OCI-LY1 (cell line): ENCODE data around the gene RBMS1.

Experiments used
- H2AFZ ChIP-seq: fragments of 200-600 bp; sonication (generic), shearing (Covaris generic); 2 replicates; pipeline ENCODE4 v1.6.0; 2014; ENCODE audit warnings: antibody characterized with exemption, mild to moderate bottlenecking, low read length
- H3F3A ChIP-seq: fragments of 200-600 bp; sonication (generic), shearing (Covaris generic); 2 replicates; pipeline ENCODE4 v1.6.0; 2014; ENCODE audit warnings: mild to moderate bottlenecking, antibody characterized with exemption, low read length, moderate library complexity; ENCODE audit not compliant: insufficient read depth
- H3K27ac ChIP-seq: fragments of 200-600 bp; sonication (generic); 2 replicates; pipeline ENCODE4 v1.5.1; 2014; ENCODE audit warnings: low read length, mixed run types, mild to moderate bottlenecking, low read depth; ENCODE audit not compliant: poor library complexity, severe bottlenecking
- H3K27me3 ChIP-seq: fragments of 200-600 bp; sonication (generic); 2 replicates; pipeline ENCODE4 v1.6.0; 2014; ENCODE audit warnings: antibody characterized with exemption, mild to moderate bottlenecking, low read length, moderate library complexity; ENCODE audit not compliant: insufficient read depth
- H3K36me3 ChIP-seq: fragments of 200-600 bp; sonication (generic); 2 replicates; pipeline ENCODE4 v1.6.1; 2014; ENCODE audit warnings: mild to moderate bottlenecking, antibody characterized with exemption, low read length, moderate library complexity, mixed read lengths; ENCODE audit not compliant: insufficient read depth
- H3K4me1 ChIP-seq: fragments of 200-600 bp; sonication (generic); 2 replicates; pipeline ENCODE4 v1.5.1; 2014; ENCODE audit warnings: mild to moderate bottlenecking, low read length, moderate library complexity; ENCODE audit not compliant: insufficient read depth, severe bottlenecking
- H3K4me2 ChIP-seq: fragments of 200-600 bp; sonication (generic), shearing (Covaris generic); 2 replicates; pipeline ENCODE4 v1.6.1; 2014; ENCODE audit warnings: low read length
- H3K4me3 ChIP-seq: fragments of 200-600 bp; sonication (generic); 2 replicates; pipeline ENCODE4 v1.5.1; 2014; ENCODE audit warnings: low read length, low read depth, mild to moderate bottlenecking, mixed read lengths; ENCODE audit not compliant: poor library complexity, severe bottlenecking
- H3K79me2 ChIP-seq: fragments of 200-600 bp; shearing (Covaris generic); 2 replicates; pipeline ENCODE4 v1.6.1; 2016; ENCODE audit warnings: mixed run types, low read length, mixed read lengths; ENCODE audit not compliant: insufficient read depth
- H3K9ac ChIP-seq: fragments of 200-600 bp; sonication (generic), shearing (Covaris generic); 2 replicates; pipeline ENCODE4 v1.6.1; 2014; ENCODE audit warnings: mild to moderate bottlenecking, low read length, mixed read lengths
- H3K9me2 ChIP-seq: fragments of 200-600 bp; sonication (generic), shearing (Covaris generic); 2 replicates; pipeline ENCODE4 v1.6.1; 2014; ENCODE audit warnings: low read depth, mild to moderate bottlenecking, low read length, mixed read lengths
- H3K9me3 ChIP-seq: fragments of 200-600 bp; shearing (Covaris generic); 2 replicates; pipeline ENCODE4 v1.6.1; 2014; ENCODE audit warnings: low read length, mixed read lengths
- H4K20me1 ChIP-seq: fragments of 200-600 bp; sonication (generic), shearing (Covaris generic); 2 replicates; pipeline ENCODE4 v1.6.0; 2016; ENCODE audit warnings: mild to moderate bottlenecking, low read length; ENCODE audit not compliant: insufficient read depth
- CTCF ChIP-seq: fragments of 200-600 bp; sonication (generic), shearing (Covaris generic); IDR thresholded peaks from 2 replicates; pipeline ENCODE4 v1.5.1; 2017; ENCODE audit warnings: mild to moderate bottlenecking, antibody characterized with exemption, low read length, moderate library complexity, mixed read lengths
- EZH2 ChIP-seq: fragments of 200-600 bp; sonication (generic), shearing (Covaris generic); IDR thresholded peaks from 2 replicates; pipeline ENCODE4 v1.8.0; 2017; ENCODE audit warnings: borderline replicate concordance, mixed run types, mild to moderate bottlenecking, antibody characterized with exemption, low read length, moderate library complexity, mixed read lengths

Gene RBMS1

DNA sequence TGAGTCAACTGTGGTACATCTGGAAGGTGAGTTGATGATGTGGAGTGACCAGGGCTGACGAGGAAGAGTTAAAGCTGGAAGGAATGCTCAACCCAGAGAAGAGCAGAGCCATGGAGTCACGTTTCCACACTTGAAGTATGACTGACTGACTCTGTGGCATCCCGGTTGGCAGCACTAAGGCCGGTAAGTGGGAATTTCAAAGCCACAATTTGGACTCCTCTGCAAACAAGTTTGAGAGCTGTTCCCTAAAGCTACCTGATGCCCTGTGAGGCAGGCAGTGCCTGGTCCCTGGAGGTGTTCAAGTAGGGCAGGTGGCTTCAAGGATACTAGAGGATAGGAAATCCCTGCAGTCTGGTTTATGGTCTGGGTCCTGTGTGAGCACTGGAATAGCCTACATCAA is 224.2 kb downstream of the RBMS1 start:
- H3K79me2 ChIP-seq: no peaks in the 10 kb centered on the region
- no peaks in the 10 kb centered on the region for H3K9me2 ChIP-seq
- peak overlapping the region; percentile 85; the same call in 1 of the 2 replicates for H2AFZ ChIP-seq
- no peak for TF ChIP-seq EZH2
- TF ChIP-seq CTCF: no peak
- peak overlapping the region; percentile 59 for H3K4me3 ChIP-seq
- H3K4me1 ChIP-seq: peaks cover 14% of the 10 kb centered on the region
- no peaks in the 10 kb centered on the region for H3K36me3 ChIP-seq
- no peaks in the 10 kb centered on the region for H3K9me3 ChIP-seq
- H3K27me3 ChIP-seq: no peaks in the 10 kb centered on the region
- H3K4me2 ChIP-seq: peak overlapping the region; percentile 93
- H3K9ac ChIP-seq: peak overlapping the region; percentile 65; the same call in 1 of the 2 replicates
- H3F3A ChIP-seq: no peaks in the 10 kb centered on the region
- H4K20me1 ChIP-seq: no peaks in the 10 kb centered on the region
- no peak overlapping the region for H3K27ac ChIP-seq

DNA sequence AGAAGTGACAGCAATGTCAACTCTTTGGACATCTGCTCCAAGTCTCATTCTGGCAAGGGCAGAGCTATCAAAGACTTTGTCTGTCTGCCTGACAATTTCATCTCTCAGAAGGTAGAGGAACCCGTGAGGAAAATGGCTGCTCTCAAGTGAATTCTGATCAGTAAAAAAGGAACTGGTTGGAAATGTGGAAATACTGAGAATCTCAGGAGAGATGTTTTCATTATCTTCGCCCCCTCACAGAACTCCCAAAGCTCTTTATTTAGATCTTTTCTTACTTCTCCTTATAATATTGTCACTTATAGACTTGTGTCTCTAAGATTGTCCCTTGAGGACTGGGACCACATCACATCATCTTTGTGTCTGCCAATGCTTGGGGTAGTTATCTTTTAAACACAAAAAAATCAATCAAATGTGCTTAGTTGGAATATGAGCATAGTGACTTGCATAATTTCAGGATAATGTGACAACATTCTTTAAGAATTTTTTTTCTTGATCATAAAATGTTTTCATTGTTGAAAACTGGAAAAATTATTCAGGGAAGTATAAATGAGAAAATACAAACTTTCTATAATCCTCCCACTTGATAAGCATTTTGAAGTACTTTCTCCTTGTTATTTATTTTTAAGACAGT is 225.3 kb downstream of the RBMS1 start:
- Histone ChIP-seq H3F3A (no peaks in the 10 kb centered on the region), H3K9me3 (no peaks in the 10 kb centered on the region), H2AFZ (no peak overlapping the region), H3K9me2 (no peaks in the 10 kb centered on the region), H3K79me2 (no peaks in the 10 kb centered on the region), H3K27me3 (no peaks in the 10 kb centered on the region), H4K20me1 (no peaks in the 10 kb centered on the region), H3K4me1 (peaks cover 14% of the 10 kb centered on the region), H3K9ac (no peak overlapping the region), H3K4me2 (no peak overlapping the region), H3K27ac (no peak overlapping the region), H3K36me3 (no peaks in the 10 kb centered on the region), H3K4me3 (no peak overlapping the region)
- TF ChIP-seq CTCF (no peak), EZH2 (no peak)

DNA sequence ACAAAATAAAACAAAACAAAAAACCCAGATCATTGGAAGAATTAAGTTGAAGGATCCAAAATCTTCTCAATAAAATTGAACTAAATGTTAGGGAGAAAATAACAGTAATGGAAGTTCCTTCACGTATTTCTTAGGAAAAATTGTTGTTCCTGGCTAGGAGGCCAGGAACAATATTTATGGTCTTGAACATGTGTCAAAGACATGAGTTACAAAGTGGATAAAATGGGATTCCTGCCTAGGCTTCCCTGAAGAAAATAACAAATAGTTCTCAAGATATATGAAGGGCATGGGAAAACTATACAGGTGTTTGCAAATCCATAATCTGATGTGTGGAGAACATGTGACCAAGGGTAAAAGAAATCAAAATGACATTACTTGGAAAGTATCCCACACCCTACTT is 225.9 kb downstream of the RBMS1 start:
- no peaks in the 10 kb centered on the region for H3K79me2 ChIP-seq
- no peak for TF ChIP-seq EZH2
- no peak for TF ChIP-seq CTCF
- no peaks in the 10 kb centered on the region for H4K20me1 ChIP-seq
- H3K36me3 ChIP-seq: no peaks in the 10 kb centered on the region
- H3K4me3 ChIP-seq: no peak overlapping the region
- H3K9me3 ChIP-seq: no peaks in the 10 kb centered on the region
- H2AFZ ChIP-seq: no peak overlapping the region
- H3K27ac ChIP-seq: no peak overlapping the region
- H3F3A ChIP-seq: no peaks in the 10 kb centered on the region
- no peak overlapping the region for H3K9ac ChIP-seq
- no peaks in the 10 kb centered on the region for H3K27me3 ChIP-seq
- no peak overlapping the region for H3K4me2 ChIP-seq
- no peaks in the 10 kb centered on the region for H3K9me2 ChIP-seq
- H3K4me1 ChIP-seq: peaks cover 14% of the 10 kb centered on the region
